Measurements from ENCODE around the gene XPNPEP2.

- no peak for TF ChIP-seq CTCF (IDR thresholded peaks at IDR 0.05)
- TF ChIP-seq ZFX (IDR thresholded peaks at IDR 0.05; ENCODE audit: borderline replicate concordance): no peak
Observed at GRCh38 chrX:129747533-129747932, 8.8 kb downstream of the XPNPEP2 start.
